GM12891 (cell line): ENCODE results near the gene LRRFIP2.

Experiments used
- POLR2A ChIP-seq: IDR thresholded peaks from 2 replicates; pipeline ENCODE4 v1.6.1; 2011; ENCODE audit warnings: low read depth, low read length, control low read depth
- POLR2AphosphoS5 ChIP-seq: IDR thresholded peaks from 2 replicates; pipeline ENCODE4 v1.6.1; 2011; ENCODE audit warnings: low read depth, low read length, control low read depth

GRCh38 chr3:37130984-37131859 is 43.2 kb downstream of the LRRFIP2 start:
- TF ChIP-seq POLR2A (no peak), POLR2AphosphoS5 (no peak)
